Activated T-cell treated with anti-CD3 and anti-CD28 coated beads, Interleukin-2, amount 50 U/mL, for 24 hours (primary cell): ENCODE results near the gene ZNF443.

ENCODE experiments used
- DNase-seq: peaks from one replicate; pipeline ENCODE4 v3.0.0-alpha.2; 2020
- H3K27ac Mint-ChIP-seq: 2 replicates; pipeline ENCODE4 v1.8.0; 2020; ENCODE audit warnings: mild to moderate bottlenecking, mixed read lengths
- H3K27me3 Mint-ChIP-seq: 2 replicates; pipeline ENCODE4 v1.8.0; 2020; ENCODE audit warnings: mixed read lengths
- H3K36me3 Mint-ChIP-seq: 2 replicates; pipeline ENCODE4 v1.8.0; 2020; ENCODE audit warnings: low read depth, mixed read lengths
- H3K4me1 Mint-ChIP-seq: 2 replicates; pipeline ENCODE4 v1.8.0; 2020; ENCODE audit warnings: low read depth, mixed read lengths
- H3K4me3 Mint-ChIP-seq: 2 replicates; pipeline ENCODE4 v1.8.0; 2020; ENCODE audit warnings: mild to moderate bottlenecking, moderate library complexity, mixed read lengths
- H3K9me3 Mint-ChIP-seq: 2 replicates; pipeline ENCODE4 v1.8.0; 2020; ENCODE audit warnings: mixed read lengths

Gene ZNF443

GRCh38 chr19:12379732-12380443 is 60.9 kb downstream of the ZNF443 start:
- Mint-ChIP-seq H3K27me3 (no peaks in the 10 kb centered on the region), H3K4me1 (no peaks in the 10 kb centered on the region), H3K9me3 (peaks cover 57% of the 10 kb centered on the region), H3K4me3 (no peak overlapping the region), H3K36me3 (peaks cover 72% of the 10 kb centered on the region), H3K27ac (no peak overlapping the region)
- no peak for DNase-seq
